Keratinocyte (primary cell): ENCODE measurements around the gene B3GAT3.

Source experiments
- CTCF ChIP-seq, 3 experiments: IDR thresholded peaks in 1 of 3; conservative IDR thresholded peaks in 1 of 3; optimal IDR thresholded peaks in 1 of 3; 2 replicates in 2 of 3; 3 replicates in 1 of 3; pipeline versions ENCODE3 to v1.5.1; 2011; ENCODE audit warnings: low read length in 3 of 3, mild to moderate bottlenecking in 3 of 3, moderate library complexity in 2 of 3, control low read depth in 1 of 3, inconsistent platforms in 1 of 3; ENCODE audit not compliant: insufficient read depth in 2 of 3; ENCODE audit errors: extremely low read depth in 1 of 3
- EZH2 ChIP-seq: IDR thresholded peaks from one replicate; pipeline ENCODE4 v1.6.1; 2012; ENCODE audit warnings: inconsistent platforms, mild to moderate bottlenecking, low read length, moderate library complexity

DNA sequence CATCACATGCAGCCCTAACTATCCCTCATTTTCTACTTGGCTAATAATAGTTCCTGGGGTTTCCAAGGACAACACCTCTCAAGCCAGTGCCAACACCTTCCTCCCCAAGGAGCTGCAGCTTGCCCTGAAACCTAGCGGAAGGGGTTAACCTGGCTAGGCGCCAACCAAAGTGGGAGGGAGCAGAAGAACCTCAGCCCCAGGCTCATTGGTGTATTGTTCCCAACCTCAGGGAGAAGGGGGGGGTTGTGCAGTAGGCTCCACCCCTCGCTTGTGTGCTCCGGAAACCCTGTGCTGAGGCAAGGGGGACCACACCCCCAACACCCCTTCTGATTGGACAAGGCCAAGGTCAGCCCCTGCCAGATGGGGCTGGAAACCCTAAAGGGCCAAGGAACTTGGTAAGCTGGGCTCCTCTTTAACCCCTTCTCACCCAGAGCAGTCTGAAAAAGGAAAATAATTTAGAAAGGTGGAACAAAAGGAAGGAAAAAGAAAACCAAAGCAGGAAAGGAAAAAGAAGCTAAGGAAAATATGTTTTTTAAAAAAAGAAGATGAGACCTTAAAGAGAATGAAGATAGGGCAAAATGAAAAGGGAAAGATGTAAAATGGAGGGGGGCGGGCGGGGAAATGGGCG, 22.6 kb downstream of the B3GAT3 start:
- TF ChIP-seq CTCF (optimal IDR thresholded peaks at IDR 0.05 in 1 of 3, IDR thresholded peaks at IDR 0.05 in 1 of 3, conservative IDR thresholded peaks at IDR 0.05 in 1 of 3; ENCODE audit: extremely low read depth in 1 of 3, insufficient read depth in 2 of 3, low read length in 3 of 3) (no peak), EZH2 (no peak)
